NCI-H526 (cell line): Measurements from ENCODE around the gene AARSD1.
"Not testable (repeated sequence)": the region's sequence is repeated elsewhere in the genome, so short reads cannot be mapped to it uniquely, and the experiment has no call there.

Source experiments
- DNase-seq, 2 experiments: peaks; one replicate each; lab custom pipeline; 2025; lab: John Stamatoyannopoulos, UW

Gene AARSD1

GRCh38 chr17:42980766-42981397 lies 16.6 kb upstream of the AARSD1 start:
- peak; percentile 39 to 73 for DNase-seq

GRCh38 chr17:42980274-42980765 lies 16.1 kb upstream of the AARSD1 start, which contains the start of gene RUNDC1:
TSS of gene RUNDC1 (plus strand) at chr17:42980565. CDS start at chr17:42980577, 12 bp downstream.
- DNase-seq = peak; percentile 71 to 97

GRCh38 chr17:42979511-42980273 lies 15.4 kb upstream of the AARSD1 start, which contains the start of gene PTGES3L:
TSS of gene PTGES3L (minus strand) at chr17:42980080. CDS start at chr17:42980053, 27 bp downstream.
- peak; percentile 66 to 76 for DNase-seq

DNA sequence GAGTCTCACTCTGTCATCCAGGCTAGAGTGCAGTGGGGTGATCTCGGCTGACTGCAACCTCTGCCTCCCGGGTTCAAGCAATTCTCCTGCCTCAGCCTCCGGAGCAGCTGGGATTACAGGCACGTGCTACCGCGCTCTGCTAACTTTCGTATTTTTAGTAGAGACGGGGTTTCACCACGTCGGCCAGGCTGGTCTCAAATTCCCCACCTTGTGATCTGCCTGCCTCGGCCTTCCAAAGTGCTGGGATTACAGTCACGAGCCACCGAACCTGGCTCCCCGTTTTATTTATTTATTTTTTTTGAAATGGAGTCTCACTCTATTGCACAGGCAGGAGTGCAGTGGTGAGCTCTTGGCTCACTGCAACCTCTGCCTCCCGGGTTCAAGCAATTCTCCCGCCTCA lies 11.4 kb upstream of the AARSD1 start:
- DNase-seq = not testable (repeated sequence)

- DNase-seq = no peak
Observed at GRCh38 chr17:42975265-42975664, 11.0 kb upstream of the AARSD1 start.

DNA sequence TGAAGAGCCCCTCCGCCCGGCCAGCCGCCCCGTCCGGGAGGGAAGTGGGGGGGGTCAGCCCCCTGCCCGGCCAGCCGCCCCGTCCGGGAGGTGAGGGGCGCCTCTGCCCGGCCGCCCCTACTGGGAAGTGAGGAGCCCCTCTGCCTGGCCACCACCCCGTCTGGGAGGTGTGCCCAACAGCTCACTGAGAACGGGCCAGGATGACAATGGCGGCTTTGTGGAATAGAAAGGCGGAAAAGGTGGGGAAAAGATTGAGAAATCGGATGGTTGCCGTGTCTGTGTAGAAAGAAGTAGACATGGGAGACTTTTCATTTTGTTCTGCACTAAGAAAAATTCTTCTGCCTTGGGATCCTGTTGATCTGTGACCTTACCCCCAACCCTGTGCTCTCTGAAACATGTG lies 9.1 kb upstream of the AARSD1 start:
- not testable (repeated sequence) for DNase-seq

DNA sequence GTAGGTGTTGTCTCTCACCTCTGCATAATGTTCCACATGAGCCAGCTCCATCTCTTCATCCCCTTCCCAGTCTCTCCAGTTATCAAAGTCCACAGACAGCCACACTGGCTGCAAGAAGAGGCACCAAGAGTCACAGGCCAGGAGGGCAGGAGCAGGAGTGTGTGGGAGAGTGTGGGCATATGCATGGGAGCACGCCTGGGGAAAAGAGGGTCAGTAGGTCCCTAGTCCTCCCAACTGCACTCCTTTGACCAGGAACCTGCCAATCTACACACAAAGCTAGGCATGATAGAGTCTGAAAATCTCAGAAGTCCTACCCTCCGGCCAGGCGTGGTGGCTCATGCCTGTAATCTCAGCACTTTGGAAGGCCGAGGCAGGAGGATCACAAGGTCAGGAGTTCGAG lies 7.3 kb upstream of the AARSD1 start:
- DNase-seq = no peak

DNA sequence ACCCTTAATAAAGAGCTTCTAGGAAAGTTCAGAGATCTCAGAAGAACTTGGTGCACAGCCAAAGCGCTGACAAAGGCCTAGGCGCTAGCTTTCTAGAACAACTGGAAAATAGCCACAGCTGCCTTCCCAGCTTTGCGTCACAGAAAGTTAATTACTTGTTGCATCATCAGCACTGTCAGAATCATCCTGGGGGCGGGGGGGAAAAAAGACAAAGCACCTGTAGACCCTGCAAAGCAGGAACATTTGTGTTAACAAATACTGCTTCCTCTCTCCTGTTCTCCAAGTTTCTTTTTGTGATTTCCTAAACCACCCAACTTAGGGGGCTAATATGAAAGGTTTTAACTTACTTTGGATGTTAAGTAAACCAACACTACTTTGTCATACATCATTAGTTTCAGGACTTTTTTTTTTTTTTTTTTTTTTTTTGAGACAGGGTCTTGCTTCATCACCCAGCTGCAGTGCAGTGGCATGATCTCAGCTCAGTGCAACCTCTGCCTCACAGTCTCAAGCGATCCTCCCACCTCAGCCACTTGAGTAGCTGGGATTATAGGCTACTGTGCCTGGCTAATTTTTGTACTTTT lies 4.8 kb upstream of the AARSD1 start:
- DNase-seq = no peak

- no peak for DNase-seq
Observed at GRCh38 chr17:42967925-42968324, 3.7 kb upstream of the AARSD1 start.

DNA sequence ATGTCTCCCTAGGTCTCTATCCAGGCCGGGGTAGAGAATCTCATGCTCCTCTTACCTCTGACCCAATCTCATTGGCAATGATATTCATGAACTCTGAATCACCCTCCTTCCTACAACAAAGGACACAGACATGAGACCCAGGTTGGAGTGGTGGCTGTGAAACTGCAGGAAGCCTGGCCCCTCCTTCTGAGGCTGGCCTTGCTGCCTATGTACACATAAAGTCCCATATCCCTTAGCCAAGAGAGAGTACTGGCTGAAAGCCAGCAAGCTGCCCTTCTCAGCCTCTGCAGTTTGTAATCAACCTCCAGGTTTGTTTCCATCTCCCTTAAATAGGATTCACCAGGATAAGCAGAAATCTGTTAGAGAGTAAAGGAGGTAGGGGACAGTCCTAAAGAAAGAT lies 10.6 kb downstream of the AARSD1 start:
- no peak for DNase-seq

DNA sequence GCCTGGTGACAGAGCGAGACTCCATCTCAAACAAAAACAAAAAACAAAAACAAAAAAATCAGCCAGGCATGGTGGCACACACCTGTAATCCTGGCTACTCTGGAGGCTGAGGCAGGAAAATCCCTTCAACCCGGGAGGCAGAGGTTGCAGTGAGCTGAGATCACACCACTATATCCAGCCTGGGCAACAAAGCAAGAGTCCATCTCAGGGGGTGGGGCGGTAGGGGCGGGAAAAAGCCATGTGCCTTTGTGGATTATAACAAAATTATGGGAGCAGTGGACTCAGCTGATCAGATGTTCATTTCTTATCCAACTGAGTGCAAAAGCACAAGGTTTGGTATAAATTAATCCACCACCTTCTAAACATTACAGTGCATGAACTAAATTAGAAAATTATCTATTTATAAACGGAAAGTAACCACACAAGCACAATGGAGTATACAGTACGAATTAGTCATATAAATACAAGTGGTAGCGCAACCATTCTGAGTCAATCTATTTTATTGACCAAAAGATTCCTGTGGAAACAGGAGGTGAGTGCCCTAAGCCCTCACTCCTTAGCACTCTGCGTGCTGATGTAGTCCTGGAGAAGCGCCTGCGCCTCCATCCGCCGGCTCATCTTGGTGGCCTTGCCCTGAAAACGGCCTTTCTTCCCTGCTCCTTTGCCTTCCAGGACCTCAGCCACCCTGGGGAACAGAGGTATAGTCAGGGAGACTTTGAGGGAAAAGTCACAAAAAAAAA lies 14.0 kb downstream of the AARSD1 start:
- no peak for DNase-seq

DNA sequence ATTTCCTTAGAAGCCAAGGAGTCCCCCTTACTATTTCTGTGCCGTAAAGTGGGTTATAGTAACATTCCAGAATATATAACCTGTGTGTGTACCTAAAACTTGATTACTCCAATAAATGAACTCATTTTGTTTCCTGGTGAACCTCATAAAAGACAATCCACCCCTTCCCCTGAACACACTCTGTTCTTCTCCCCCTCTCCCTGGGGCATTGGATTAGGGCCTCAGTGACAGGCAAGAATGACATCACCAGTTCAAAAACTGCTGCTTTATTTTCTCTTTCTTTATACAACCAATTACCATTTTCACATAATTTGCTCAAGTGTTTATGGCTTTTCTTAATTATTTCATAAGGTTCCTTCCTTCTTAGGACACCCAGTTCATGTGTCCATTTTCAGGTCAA lies 17.4 kb downstream of the AARSD1 start:
- DNase-seq = no peak

GRCh38 chr17:42944211-42944610 lies 20.0 kb downstream of the AARSD1 start:
- DNase-seq = no peak

- DNase-seq = peak; percentile 14 to 69
Observed at GRCh38 chr17:42937712-42938596, 26.3 kb downstream of the AARSD1 start.

DNA sequence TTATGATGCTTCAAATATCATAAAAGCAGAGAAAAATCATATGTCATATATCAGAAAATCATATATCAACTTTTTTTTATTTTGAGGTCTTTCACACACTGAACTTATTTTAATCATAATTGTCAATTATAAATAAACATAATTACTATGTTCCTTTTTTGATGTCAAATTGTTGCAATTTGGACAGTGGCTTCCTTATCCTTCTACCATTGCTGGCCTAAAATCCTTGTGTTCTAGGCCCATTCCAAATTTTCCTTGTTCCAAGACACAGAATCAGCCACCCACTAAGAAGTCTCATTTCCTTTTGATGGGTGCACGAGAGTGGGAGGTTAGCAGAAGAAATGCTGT lies 34.8 kb downstream of the AARSD1 start:
- DNase-seq = no peak

DNA sequence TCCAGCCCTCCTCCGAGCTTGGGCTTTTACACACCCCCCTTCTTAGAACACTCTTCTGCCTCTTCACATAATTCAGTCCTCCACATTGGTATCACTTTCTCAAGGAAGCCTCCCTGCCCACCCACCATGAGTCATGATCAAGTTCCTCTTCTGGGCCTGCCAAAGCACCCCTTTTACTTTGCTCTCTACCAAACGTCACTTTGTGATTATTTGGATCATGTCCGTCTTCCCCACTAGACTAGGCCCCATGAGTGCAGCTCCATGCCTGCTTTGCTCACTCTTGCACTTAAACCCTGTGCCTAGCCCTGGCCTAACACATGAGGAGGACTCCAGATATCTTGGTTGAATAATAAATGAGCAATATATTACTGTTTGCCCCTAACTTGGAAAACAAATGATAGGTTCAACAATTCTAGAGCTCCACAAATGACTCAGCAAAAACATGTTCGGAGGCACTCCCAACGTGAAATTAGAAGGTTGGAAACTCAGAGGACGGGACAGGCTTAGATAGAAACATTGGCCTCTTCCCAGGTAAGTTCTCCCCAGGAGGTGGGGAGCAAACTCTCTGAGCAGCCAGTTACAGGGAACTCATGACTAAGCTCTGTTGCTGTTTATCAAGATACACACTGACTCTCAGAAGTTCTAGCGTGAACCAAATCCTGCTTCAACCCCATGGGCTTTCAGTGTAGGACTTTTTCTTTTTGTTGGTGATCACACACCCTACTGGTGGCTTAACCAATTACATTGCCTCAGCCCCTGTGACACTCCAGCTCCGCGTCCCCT lies 35.3 kb downstream of the AARSD1 start:
- peak; percentile 15 to 72 for DNase-seq

DNA sequence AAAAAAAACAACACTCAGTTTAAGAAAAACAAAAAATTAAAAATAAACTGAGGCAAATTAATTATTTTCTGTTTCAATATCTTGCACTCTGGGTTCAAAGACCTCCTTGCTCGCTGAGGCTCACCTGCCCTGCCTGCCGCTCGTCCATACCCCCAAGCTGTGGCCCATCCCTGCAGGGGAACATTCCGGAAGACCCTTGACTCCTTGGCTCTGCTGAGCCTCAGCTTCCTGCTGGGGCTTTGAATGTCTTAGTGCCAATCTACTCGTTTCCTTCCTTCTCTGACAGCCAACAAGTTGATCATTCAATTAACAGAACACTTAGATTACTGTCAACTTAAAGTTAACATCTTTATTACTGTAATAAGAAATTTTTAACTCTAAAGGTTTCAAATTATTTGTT lies 39.4 kb downstream of the AARSD1 start:
- DNase-seq = no peak

DNA sequence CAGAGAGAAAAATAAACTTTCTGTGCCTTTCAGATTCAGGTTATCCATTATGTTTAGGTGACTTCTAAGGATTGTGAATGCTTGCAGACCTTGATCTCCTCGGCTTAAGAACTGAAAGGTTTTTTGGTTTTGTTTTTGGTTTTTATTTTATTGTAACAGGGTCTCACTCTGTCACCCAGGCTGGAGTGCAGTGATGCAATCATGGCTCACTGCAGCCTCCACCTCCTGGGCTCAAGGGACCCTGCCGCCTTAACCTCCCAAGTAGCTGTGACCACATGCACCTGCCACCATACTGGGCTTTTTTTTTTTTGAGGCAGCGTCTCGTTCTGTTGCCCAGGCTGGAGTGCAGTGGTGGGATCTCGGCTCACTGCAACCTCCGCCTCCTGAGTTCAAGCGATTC lies 40.8 kb downstream of the AARSD1 start:
- DNase-seq = not testable (repeated sequence)

DNA sequence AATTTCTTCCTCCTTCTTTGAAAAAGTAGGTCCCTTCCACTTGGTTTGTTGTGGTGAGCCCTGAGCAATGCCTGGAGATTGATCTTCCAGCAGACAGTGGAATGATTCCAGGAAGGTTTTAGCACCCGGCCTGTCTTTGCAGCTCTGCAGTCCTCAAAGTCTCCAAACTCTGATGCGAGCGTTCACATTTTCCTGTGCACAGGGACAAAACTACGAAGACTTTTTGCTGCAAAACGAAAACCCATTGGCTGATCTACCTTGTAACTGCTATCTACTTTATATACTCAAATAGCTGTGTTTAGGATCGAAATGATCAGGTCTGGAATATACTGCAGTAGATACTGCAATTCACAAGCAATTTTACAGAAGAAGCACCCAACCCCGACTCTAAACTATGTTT lies 42.0 kb downstream of the AARSD1 start:
- DNase-seq = no peak

GRCh38 chr17:42920922-42921321 lies 43.3 kb downstream of the AARSD1 start:
- DNase-seq = no peak
